ENCODE measurements around the gene SVBP.

Gene SVBP

DNA sequence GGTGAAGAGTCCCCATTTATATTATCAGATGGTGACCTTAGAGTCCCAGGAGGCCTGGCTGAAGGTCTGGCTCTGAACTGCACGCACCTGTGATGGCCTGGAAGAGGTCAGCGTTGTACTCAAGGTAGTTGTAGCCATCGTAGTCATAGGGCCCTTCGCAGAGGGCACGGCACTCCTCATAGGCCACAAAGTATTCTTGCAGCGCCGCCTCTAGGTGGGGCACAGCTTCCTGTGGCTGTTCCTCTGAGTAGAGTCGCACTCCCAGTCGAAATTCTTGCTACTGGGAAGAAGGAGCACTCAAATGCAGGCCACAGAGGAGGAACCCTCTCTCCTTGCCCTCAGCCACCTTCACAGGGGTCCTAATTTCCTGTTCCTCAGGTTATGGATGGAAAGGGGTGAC lies 58.1 kb downstream of the SVBP start:
- DNase-seq: no peak

DNA sequence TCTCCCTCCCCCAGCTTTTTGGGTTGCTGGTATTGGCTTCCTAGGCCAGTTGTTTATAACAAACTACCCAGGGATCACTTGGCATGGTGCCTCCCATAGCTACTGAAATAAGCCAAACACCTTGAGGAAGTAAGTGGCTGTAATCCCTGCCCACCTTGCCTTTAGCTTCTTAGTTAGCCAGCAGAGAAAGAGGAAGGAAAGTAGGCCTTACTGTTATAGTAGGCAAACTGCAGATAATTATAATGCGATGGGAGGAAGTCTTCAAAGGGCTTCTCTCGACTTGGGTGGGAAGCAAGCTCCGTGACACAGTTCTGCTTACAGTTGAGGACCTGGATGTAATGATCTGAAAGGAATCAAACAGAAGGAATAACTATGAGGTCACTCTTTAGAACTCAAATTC lies 58.6 kb downstream of the SVBP start:
- no peak for DNase-seq

DNA sequence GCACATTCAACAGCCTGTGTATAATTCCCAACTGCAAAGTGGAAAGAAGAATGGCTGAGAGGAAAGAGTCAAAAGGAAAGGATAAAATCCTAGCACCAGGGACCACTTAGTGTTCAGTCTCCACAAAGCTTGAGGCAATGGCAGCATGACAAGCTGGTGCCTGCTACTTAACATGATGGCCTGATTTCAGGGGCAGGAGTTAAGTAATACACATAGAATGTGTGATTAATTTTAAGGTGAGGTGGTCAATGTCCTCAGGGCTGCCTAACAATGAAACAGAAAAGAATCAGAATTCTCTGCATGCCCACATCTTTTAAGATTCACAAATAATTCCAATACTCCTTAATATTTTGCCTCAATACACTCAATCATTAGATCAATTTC lies 59.3 kb downstream of the SVBP start:
- DNase-seq: no peak
